K562 (cell line): ENCODE measurements around the gene LHPP. TPM values are rescaled to one million over a fixed set of nuclear protein-coding genes. Genes with fewer than 3 reads are reported as not detected.

ENCODE experiments used
- ATAC-seq: fragments of 200-7000 bp; cut with Tn5 transposase; 3 replicates; pipeline ENCODE4 v1.9.1; 2020; ENCODE audit warnings: moderate library complexity
- BruUV-seq: library from RNA; stranded (reverse); fragments of 400-500 nt; replicated peaks from 2 replicates; lab custom pipeline; 2021; lab: Mats Ljungman, UMichigan
- CTCF ChIA-PET: fragments of 300-600 bp; formaldehyde crosslinking; extraction: SDS; loops from one replicate; lab custom pipeline; 2021; ENCODE audit warnings: low intra/inter-chr PET ratio; lab: Yijun Ruan, JAX
- POLR2A ChIA-PET: fragments of 300-600, 350-650 bp; sonication (Branson Sonifier 250); formaldehyde crosslinking; extraction: SDS; loops from one replicate; lab custom pipeline; 2021; ENCODE audit warnings: antibody characterized with exemption, inconsistent platforms; lab: Yijun Ruan, JAX
- DNase-seq, 4 experiments: peaks; one replicate each; pipeline versions ENCODE4 v3.0.0 to v3.0.0-alpha.2; 2011 to 2018; ENCODE audit warnings: low spot score in 3 of 4, mixed read lengths in 3 of 4; ENCODE audit errors: extremely low read depth in 1 of 4
- FAIRE-seq: peaks from 2 replicates; lab custom pipeline; 2011; peaks lifted over from hg19 to GRCh38; lab: Jason Lieb, UNC
- H2AFZ ChIP-seq: 2 replicates; pipeline ENCODE4 v1.6.0; 2011; ENCODE audit warnings: low read depth, low read length, control low read depth, inconsistent platforms
- H3K27ac ChIP-seq: fragments of 200-600 bp; 3 replicates; pipeline ENCODE4 v1.8.0; 2011; ENCODE audit warnings: low read depth, mild to moderate bottlenecking, control low read depth, inconsistent platforms, low read length, moderate library complexity, mixed read lengths; ENCODE audit errors: extremely low read depth
- H3K27me3 ChIP-seq, 2 experiments: fragments of 300-600 bp in 1 of 2; 2 replicates in 1 of 2; 3 replicates in 1 of 2; pipeline versions ENCODE4 v1.6.0 to v1.8.0; 2011; ENCODE audit warnings: inconsistent platforms in 2 of 2, low read length in 2 of 2, mild to moderate bottlenecking in 1 of 2, mixed read lengths in 1 of 2, moderate library complexity in 1 of 2; ENCODE audit not compliant: control insufficient read depth in 2 of 2, insufficient read depth in 2 of 2
- H3K36me3 ChIP-seq: fragments of 300-600 bp; 3 replicates; pipeline ENCODE4 v1.8.0; 2011; ENCODE audit warnings: mild to moderate bottlenecking, low read length, inconsistent platforms; ENCODE audit not compliant: control insufficient read depth, insufficient read depth
- H3K4me1 ChIP-seq, 2 experiments: fragments of 200-600 bp in 1 of 2; replicated peaks in 1 of 2; 2 replicates in 1 of 2; 3 replicates in 1 of 2; pipeline versions ENCODE4 v1.5.1 to v1.8.0; 2011; ENCODE audit warnings: inconsistent platforms in 2 of 2, low read length in 2 of 2, mild to moderate bottlenecking in 1 of 2, mixed read lengths in 1 of 2, moderate library complexity in 1 of 2; ENCODE audit not compliant: control insufficient read depth in 2 of 2, insufficient read depth in 2 of 2
- H3K4me2 ChIP-seq: 2 replicates; pipeline ENCODE4 v1.6.1; 2011; ENCODE audit warnings: low read length, control low read depth, inconsistent platforms, mixed read lengths; ENCODE audit not compliant: insufficient read depth
- H3K4me3 ChIP-seq: fragments of 200-600 bp; sonication (generic), shearing (Covaris generic); 2 replicates; pipeline ENCODE4 v1.5.1; 2016; ENCODE audit warnings: control low read depth, inconsistent platforms
- H3K79me2 ChIP-seq: fragments of 200-600 bp; 3 replicates; pipeline ENCODE4 v1.8.0; 2011; ENCODE audit warnings: low read length, inconsistent platforms; ENCODE audit not compliant: control insufficient read depth, insufficient read depth
- H3K9ac ChIP-seq, 2 experiments: 2 replicates each; pipeline versions ENCODE4 v1.6.0 to v1.6.1; 2011; ENCODE audit warnings: low read depth in 2 of 2, low read length in 2 of 2, control low read depth in 1 of 2, inconsistent platforms in 1 of 2, mild to moderate bottlenecking in 1 of 2, mixed read lengths in 1 of 2; ENCODE audit not compliant: insufficient read depth in 1 of 2
- H3K9me1 ChIP-seq: one replicate; pipeline ENCODE4 v1.6.0; 2011; ENCODE audit warnings: inconsistent platforms, mild to moderate bottlenecking, low read length, moderate library complexity; ENCODE audit not compliant: control insufficient read depth, insufficient read depth
- H3K9me3 ChIP-seq: replicated peaks from 2 replicates; pipeline ENCODE4 v1.5.1; 2011; ENCODE audit warnings: low read depth, low read length, inconsistent platforms; ENCODE audit not compliant: control insufficient read depth, insufficient read depth
- H4K20me1 ChIP-seq: replicated peaks from 2 replicates; pipeline ENCODE4 v1.6.1; 2011; ENCODE audit warnings: low read length, inconsistent platforms, mixed read lengths; ENCODE audit not compliant: control insufficient read depth, insufficient read depth
- EGR1 ChIP-seq: fragments of 450-650 bp; conservative IDR thresholded peaks from 2 replicates; pipeline ENCODE4 v1.6.1; 2017; ENCODE audit warnings: mild to moderate bottlenecking
- EWSR1 ChIP-seq: fragments of 450-650 bp; IDR thresholded peaks from 2 replicates; pipeline ENCODE4 v1.6.1; 2018; ENCODE audit warnings: borderline replicate concordance, mild to moderate bottlenecking, low read depth, moderate library complexity; ENCODE audit not compliant: partially characterized antibody
- HMG20B ChIP-seq: fragments of 250-450 bp; sonication (Bioruptor Pico); IDR thresholded peaks from 2 replicates; pipeline ENCODE4 v1.5.0; 2021; ENCODE audit warnings: mild to moderate bottlenecking
- HNRNPK ChIP-seq: fragments of 200-400 bp; formaldehyde crosslinking; IDR thresholded peaks from one replicate; pipeline ENCODE4 v1.6.1; 2018; ENCODE audit warnings: mild to moderate bottlenecking, low read depth, low read length; ENCODE audit not compliant: poor library complexity, severe bottlenecking
- NFIX ChIP-seq: fragments of 250-450 bp; sonication (Bioruptor Pico); IDR thresholded peaks from 2 replicates; pipeline ENCODE4 v1.4.0; 2020; ENCODE audit warnings: low read depth, mild to moderate bottlenecking, moderate library complexity
- NFXL1 ChIP-seq: fragments of 450-650 bp; formaldehyde crosslinking; IDR thresholded peaks from 2 replicates; pipeline ENCODE4 v1.4.0; 2021; ENCODE audit warnings: mild to moderate bottlenecking
- PHF8 ChIP-seq: fragments of 200-600 bp; sonication (generic); IDR thresholded peaks from 2 replicates; pipeline ENCODE4 v1.6.1; 2012; ENCODE audit warnings: mixed run types, mild to moderate bottlenecking, inconsistent platforms, low read length, moderate library complexity, borderline replicate concordance
- POU5F1 ChIP-seq: fragments of 150-350 bp; IDR thresholded peaks from 2 replicates; pipeline ENCODE4 v1.6.1; 2014; ENCODE audit warnings: borderline replicate concordance, low read length, low read depth, mild to moderate bottlenecking; ENCODE audit not compliant: partially characterized antibody
- PPARD ChIP-seq: fragments of 250-450 bp; sonication (Bioruptor Pico); IDR thresholded peaks from 2 replicates; pipeline ENCODE4 v1.8.0; 2022; ENCODE audit warnings: inconsistent platforms, mild to moderate bottlenecking, moderate library complexity
- RBM34 ChIP-seq: fragments of 200-400 bp; formaldehyde crosslinking; IDR thresholded peaks from 2 replicates; pipeline ENCODE4 v1.6.1; 2018; ENCODE audit warnings: low read length, borderline replicate concordance; ENCODE audit not compliant: insufficient read depth
- ZBTB33 ChIP-seq: sonication (generic); formaldehyde crosslinking; IDR thresholded peaks from 2 replicates; pipeline ENCODE4 v1.8.1; 2023; ENCODE audit warnings: mild to moderate bottlenecking, missing genetic modification reagents
- ZNF76 ChIP-seq: fragments of 250-450 bp; sonication (Bioruptor Pico); IDR thresholded peaks from 2 replicates; pipeline ENCODE4 v1.4.0; 2020; ENCODE audit warnings: mild to moderate bottlenecking, moderate library complexity, borderline replicate concordance
- WGBS: fragments of 100-300 bp; shearing (Covaris generic); methylation state at CpG from one replicate; pipeline ENCODE4 v1.1.6; 2016; ENCODE audit warnings: low coverage, mixed read lengths; ENCODE audit not compliant: insufficient coverage; ENCODE audit errors: missing lambda C conversion rate; 5-methylcytosine and 5-hydroxymethylcytosine counted together
- in situ Hi-C: fragments of 300-500 bp; cut with MboI; formaldehyde crosslinking; loops from 4 replicates; pipeline ENCODE4 v1.15.0; 2018; ENCODE audit warnings: inconsistent platforms, mixed read lengths
- intact Hi-C: fragments of 100-400 bp; cut with micrococcal nuclease; formaldehyde crosslinking; loops from 2 replicates; pipeline ENCODE4 v1.14.2; 2022
- polyA plus RNA-seq, 8 experiments: library from polyadenylated mRNA; depleted of rRNA in 4 of 8; stranded (reverse) in 5 of 8; unstranded in 3 of 8; fragments of >200 nt; fragmentation: Nextera tagmentation in 2 of 8; fragmentation: Illumina TruSeq in 1 of 8; extraction: Ambion mirVana in 2 of 8; extraction: Trizol in 1 of 8; gene quantifications; 2 replicates each; pipeline versions ENCODE4 v1.2.1 to v1.2.3, GENCODE V29; 2011 to 2014; ENCODE audit warnings: inconsistent platforms in 1 of 8, missing spikeins in 1 of 8
- total RNA-seq, 7 experiments: library from RNA; depleted of rRNA in 6 of 7; stranded (reverse); fragments of >200 nt in 6 of 7; fragmentation: Illumina TruSeq in 2 of 7; extraction: Trizol in 2 of 7; gene quantifications; 2 replicates each; pipeline versions ENCODE4 v1.2.1 to v1.2.3, GENCODE V29; 2011 to 2021; ENCODE audit warnings: low replicate concordance in 1 of 7
- TF ChIP-seq, protein P1 (sequence below): sonication (generic); formaldehyde crosslinking; IDR thresholded peaks from 2 replicates; pipeline ENCODE4 v1.8.0; 2022; ENCODE audit warnings: mild to moderate bottlenecking, missing genetic modification reagents
- TF ChIP-seq, protein P2 (sequence below): fragments of 450-650 bp; formaldehyde crosslinking; conservative IDR thresholded peaks from 2 replicates; pipeline ENCODE4 v1.4.0; 2022; ENCODE audit warnings: mild to moderate bottlenecking, missing genetic modification characterization
- TF ChIP-seq, protein P3 (sequence below): sonication (generic); formaldehyde crosslinking; IDR thresholded peaks from 2 replicates; pipeline ENCODE4 v1.8.0; 2022; ENCODE audit warnings: mild to moderate bottlenecking, missing genetic modification reagents, borderline replicate concordance

LHPP gene
- total and polyA plus RNA-seq, 9 of the 15 experiments (the other 6 are each of a cell fraction or from before 2014, with no cell fraction given) = 0.34 to 7.4 (median 3.0) TPM

GRCh38 chr10:124639206-124639605, 177.6 kb downstream of the LHPP start:
- Histone ChIP-seq H3K27me3 (no peaks in the 10 kb centered on the region), H3K9me3 (no peaks in the 10 kb centered on the region; the same call in 1 of the 2 replicates), H3K79me2 (peaks cover 9% of the 10 kb centered on the region; the same call in 2 of the 3 replicates), H3K9ac (no peak overlapping the region), H3K4me3 (no peak overlapping the region), H2AFZ (no peak overlapping the region), H3K27ac (no peak overlapping the region), H3K4me1 (peaks cover 21 to 45% of the 10 kb centered on the region in 2 experiments), H3K4me2 (no peak overlapping the region), H3K9me1 (no peaks in the 10 kb centered on the region), H3K36me3 (peaks cover 6% of the 10 kb centered on the region; the same call in 1 of the 3 replicates), H4K20me1 (peaks cover 4% of the 10 kb centered on the region; the same call in 1 of the 2 replicates)
- WGBS = 95% methylated on average over 5 of the region's 6 CpGs
- POLR2A ChIA-PET = interaction anchor here (0.6 kb wide), 1 partner anchor 30 kb away, joined by 3 read pairs; no protein-coding TSS in a partner anchor
- CTCF ChIA-PET = no interaction called here
- FAIRE-seq (no peak), DNase-seq (no peak), ATAC-seq (no peak)
- no TSS peak for BruUV-seq
- in situ Hi-C loops (no loop called here), intact Hi-C loops (no loop called here)
- TF ChIP-seq, protein P1, sequence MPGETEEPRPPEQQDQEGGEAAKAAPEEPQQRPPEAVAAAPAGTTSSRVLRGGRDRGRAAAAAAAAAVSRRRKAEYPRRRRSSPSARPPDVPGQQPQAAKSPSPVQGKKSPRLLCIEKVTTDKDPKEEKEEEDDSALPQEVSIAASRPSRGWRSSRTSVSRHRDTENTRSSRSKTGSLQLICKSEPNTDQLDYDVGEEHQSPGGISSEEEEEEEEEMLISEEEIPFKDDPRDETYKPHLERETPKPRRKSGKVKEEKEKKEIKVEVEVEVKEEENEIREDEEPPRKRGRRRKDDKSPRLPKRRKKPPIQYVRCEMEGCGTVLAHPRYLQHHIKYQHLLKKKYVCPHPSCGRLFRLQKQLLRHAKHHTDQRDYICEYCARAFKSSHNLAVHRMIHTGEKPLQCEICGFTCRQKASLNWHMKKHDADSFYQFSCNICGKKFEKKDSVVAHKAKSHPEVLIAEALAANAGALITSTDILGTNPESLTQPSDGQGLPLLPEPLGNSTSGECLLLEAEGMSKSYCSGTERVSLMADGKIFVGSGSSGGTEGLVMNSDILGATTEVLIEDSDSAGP = no peak
- no peak for TF ChIP-seq EGR1
- TF ChIP-seq EWSR1 = no peak
- TF ChIP-seq, protein P2, sequence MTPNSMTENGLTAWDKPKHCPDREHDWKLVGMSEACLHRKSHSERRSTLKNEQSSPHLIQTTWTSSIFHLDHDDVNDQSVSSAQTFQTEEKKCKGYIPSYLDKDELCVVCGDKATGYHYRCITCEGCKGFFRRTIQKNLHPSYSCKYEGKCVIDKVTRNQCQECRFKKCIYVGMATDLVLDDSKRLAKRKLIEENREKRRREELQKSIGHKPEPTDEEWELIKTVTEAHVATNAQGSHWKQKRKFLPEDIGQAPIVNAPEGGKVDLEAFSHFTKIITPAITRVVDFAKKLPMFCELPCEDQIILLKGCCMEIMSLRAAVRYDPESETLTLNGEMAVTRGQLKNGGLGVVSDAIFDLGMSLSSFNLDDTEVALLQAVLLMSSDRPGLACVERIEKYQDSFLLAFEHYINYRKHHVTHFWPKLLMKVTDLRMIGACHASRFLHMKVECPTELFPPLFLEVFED = no peak
- no peak for TF ChIP-seq POU5F1
- TF ChIP-seq ZNF76 (CRISPR knock-in tag) = no peak
- TF ChIP-seq PPARD (CRISPR knock-in tag) = no peak
- no peak for TF ChIP-seq HMG20B (CRISPR knock-in tag)
- no peak for TF ChIP-seq HNRNPK
- no peak for TF ChIP-seq NFXL1 (CRISPR knock-in tag)
- no peak for TF ChIP-seq NFIX (CRISPR knock-in tag)
- TF ChIP-seq PHF8 = no peak
- TF ChIP-seq, protein P3, sequence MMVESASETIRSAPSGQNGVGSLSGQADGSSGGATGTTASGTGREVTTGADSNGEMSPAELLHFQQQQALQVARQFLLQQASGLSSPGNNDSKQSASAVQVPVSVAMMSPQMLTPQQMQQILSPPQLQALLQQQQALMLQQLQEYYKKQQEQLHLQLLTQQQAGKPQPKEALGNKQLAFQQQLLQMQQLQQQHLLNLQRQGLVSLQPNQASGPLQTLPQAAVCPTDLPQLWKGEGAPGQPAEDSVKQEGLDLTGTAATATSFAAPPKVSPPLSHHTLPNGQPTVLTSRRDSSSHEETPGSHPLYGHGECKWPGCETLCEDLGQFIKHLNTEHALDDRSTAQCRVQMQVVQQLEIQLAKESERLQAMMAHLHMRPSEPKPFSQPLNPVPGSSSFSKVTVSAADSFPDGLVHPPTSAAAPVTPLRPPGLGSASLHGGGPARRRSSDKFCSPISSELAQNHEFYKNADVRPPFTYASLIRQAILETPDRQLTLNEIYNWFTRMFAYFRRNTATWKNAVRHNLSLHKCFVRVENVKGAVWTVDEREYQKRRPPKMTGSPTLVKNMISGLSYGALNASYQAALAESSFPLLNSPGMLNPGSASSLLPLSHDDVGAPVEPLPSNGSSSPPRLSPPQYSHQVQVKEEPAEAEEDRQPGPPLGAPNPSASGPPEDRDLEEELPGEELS (CRISPR knock-in tag) = no peak
- no peak for TF ChIP-seq RBM34
- TF ChIP-seq ZBTB33 (CRISPR knock-in tag) = no peak
